COLO829 (cell line): ENCODE measurements around the gene TNFSF4.
"Not testable (repeated sequence)": the region's sequence is repeated elsewhere in the genome, so short reads cannot be mapped to it uniquely, and the experiment has no call there.

Experiments used
- DNase-seq: peaks from one replicate; pipeline ENCODE4 v3.0.0; 2012; ENCODE audit warnings: low spot score

TNFSF4 gene, protein sequence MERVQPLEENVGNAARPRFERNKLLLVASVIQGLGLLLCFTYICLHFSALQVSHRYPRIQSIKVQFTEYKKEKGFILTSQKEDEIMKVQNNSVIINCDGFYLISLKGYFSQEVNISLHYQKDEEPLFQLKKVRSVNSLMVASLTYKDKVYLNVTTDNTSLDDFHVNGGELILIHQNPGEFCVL

DNA sequence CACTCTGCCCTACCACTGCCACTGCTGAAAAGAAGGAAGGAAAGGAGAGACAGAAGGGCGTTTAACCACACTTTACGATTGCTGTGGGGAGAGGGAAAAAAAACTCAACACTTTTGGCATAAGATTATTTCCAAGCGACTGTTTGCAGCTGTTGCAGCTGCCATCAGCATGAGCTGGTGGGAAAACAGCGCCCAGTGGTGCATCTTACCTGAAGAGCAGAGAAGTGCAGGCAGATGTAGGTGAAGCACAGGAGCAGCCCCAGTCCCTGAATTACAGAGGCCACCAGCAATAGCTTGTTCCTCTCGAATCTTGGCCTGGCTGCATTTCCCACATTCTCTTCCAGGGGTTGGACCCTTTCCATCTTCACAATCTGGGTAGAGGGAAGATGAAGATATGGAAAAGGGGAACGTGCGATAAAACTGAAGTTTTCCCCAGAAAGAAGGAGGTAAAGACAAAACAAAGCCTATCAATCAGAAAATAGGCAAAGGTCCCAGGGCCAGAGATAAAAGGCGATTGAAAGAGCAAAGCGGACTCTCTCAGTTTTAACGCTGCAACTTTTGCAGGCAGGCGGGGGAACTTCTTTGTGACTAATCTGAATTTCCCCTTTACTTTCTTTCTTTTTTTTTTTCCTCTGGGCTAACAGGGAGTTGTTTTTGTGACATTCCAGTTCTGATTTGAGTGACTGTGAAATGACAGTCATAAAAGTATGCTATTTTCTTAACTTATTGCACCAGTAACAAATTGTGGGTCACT, at the start of gene TNFSF4:
TNFSF4 (minus strand) TSS at position 516 of the 753 bp plus-strand sequence; CDS start at position 361, 155 bp downstream.
- no peak for DNase-seq

DNA sequence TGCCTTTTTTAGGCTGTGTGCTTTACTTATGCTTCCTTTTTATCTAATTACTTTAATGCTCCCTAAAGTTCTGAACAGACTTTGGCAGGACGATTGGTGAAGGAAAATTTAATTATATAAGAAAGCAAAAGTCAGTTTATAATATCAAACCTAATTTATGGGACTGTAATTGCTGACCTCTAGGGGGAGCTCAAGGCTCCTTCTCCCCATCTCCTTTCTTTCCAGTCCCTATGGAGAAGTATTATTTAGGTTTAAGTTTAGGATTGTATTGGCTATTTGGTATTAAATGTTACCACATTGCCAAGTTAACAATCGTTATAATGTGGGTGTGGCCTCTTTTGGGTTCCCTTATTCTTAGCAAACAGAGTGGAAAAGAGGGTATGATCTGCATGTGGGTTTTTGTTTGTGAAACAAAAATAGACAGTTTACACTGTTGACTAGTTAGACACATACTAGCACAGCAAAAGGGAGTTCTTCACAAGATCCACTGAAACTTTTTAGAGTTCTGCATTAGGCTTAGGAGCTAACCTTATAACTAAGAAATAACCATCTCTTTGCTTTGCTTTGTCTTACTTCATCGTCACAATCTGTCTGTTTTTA, 48.2 kb upstream of the TNFSF4 start:
- peak; percentile 59 for DNase-seq

DNA sequence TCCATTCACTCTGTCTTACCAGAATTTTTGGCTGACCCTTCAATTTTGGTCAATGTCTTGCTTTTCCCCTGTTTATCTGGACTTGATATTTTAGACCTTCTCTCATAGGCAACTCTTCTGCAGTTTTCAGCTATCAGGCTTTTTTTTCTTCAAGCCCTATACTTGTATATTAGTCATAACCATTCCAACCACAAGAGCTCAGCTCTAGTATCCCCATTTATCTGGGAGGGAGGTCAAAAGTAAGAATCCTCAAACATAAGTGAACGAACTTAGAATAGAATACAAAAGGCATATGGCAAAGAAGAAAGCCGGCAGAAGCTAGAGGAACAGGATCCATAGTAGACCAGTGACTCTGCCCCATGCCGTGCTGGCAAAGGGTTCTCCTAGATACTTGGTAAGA, 45.9 kb upstream of the TNFSF4 start:
- DNase-seq, result no peak

DNA sequence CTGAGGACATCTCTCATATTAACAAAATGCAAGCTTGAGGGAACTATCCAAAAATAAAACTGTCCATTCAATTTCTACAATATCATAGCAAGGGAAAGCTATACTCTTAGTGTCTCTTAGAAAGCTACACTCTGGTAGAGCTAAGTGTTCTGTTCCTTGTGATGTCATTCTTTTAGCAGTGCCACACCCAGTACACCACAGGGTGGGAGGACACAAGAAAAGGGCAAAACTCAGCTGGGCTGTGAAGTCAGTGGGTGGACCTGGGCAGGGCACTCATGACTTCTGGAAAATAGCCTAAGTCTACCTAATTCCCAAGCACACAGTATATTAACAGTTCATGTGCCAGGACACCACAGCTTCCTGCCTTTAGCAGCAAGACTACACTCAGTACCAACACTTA, 42.2 kb upstream of the TNFSF4 start:
- no peak for DNase-seq

DNA sequence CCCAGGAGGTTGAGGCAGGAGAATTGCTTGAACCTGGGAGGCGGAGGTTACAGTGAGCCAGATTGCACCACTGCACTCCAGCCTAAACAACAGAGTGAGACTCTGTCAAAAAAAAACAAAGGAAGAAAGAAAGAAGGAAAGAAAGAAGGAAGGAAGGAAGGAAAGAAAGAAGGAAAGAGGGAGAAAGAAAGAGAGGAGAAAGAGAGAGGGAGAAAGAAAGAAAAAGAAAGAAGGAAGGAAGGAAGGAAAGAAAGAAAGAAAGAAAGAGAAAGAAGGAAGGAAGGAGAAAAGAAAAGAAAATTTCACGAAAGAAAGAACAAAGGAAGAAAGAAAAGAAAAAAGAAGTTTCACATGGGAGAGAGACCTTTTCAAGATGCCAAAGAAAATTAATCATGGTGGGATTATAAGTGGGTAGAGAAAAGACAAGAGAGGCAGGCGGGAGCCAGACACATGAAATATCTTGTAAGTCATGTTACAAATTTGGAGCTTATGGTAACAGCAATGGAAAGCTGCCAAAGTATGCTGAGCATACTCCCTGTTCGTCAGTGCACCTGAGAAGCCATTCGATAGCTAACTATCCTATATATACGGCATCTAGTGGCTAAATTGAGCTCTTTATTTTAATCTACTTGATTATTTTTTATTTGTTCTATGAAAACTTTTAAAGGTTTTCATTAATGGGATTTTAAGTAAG, 41.3 kb upstream of the TNFSF4 start:
- DNase-seq, result no peak

DNA sequence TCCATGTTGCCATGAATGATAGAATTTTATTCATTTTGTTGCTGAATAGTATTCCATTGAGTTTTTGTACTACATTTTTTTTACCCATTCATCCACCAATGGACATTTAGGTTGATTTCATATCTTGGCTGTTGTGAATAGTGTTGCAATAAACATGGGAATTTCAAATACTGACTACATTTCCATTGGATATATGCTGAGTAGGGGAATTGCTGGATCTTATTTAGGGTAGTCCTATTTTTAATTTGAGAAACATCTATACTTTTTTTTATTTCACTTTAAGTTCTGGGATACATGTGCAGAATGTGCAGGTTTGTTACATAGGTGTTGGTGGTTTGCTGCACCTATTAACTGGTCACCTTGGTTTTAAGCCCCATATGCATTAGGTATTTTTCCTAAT, 38.8 kb upstream of the TNFSF4 start:
- no peak for DNase-seq

DNA sequence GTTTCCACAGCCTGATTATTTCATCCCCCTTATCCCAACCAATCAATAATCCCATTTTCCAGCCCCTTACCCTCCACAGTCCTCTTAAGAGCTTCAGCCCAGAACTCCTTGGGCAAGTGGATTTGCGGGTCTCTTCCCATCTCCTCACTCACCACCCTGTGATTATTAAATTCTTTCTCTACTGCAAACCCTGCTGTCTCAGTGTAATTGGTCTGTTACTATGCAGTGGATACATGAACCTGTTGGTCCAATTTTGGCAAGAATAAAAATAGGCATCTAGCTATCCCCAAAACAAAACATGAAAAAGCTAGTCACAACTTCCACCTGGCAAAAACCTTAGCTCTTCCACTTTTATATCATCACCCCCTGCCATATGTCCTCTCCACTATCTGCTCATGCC, 36.2 kb upstream of the TNFSF4 start:
- no peak for DNase-seq

DNA sequence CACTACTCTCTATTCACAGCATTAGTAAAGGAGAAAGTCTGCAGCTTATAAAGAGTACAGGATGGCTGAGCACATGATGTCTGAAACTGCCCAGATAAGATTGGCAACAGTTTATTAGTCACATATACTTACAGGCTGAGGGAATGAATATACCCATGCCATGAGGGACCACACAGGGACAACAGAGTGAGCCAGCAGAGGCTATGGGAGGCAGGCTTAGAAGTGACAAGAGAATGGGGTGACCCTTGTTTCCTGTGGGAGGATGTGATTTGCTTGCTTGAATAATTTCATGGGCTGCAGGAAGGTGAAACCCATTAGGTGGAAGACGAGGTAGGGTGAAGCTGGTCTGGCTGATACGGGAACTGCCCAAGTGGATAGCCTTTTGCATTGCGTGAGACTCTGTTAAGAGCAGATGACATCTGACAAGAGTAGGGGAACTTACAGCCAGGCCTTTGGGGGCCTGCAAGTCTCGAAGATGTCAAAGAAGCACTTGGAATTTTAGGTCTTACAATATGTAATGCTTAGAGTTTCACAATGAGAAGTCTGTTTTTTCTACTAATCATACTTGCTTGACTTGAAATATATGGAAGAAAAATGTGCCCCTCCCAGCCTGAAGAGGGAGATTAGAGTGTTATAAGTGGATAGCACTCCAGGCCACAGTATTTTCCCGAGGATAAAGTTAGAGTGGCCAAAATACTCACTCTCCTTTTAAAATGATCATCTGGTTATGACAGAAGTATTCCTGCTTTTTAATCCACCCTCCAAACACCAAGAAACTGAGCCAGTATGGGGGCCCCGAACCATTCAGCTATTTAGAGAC, 34.6 kb upstream of the TNFSF4 start:
- no peak for DNase-seq

DNA sequence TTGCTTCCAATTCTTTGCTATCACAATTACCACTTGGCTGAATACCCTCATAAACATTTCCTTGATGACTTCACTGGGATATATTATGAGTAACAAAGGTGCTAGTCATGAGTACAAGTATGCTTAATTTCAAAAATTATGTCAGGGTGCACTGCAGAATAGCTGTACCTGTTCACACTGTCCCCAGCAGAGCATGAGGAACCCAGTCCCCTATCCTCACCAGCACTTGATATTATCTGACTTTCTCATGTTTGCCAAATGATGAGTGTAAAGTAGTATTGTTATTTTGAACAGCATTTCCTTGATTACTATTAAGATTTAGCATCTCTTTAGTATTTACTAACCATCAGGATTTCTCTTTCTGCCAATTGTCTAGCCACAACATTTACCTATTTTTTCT, 33.5 kb upstream of the TNFSF4 start:
- DNase-seq, result no peak

DNA sequence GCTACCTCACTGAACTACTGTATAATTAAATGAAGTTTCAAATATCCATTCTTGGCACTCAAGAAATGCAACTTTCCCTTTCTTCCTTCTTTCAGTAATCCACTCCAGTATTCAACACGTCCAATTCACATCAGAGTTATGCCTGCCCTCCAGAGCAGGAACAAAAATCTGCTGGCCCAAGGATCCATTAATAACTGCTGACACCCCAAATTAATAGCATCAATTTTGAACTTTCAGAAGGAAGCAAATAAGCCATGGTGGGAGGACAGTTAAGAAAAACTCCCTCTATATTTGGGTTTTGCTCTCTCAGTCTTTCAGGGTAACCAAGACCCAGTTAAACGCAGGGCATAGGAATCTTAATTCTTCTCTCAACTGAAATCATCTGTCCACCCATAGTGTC, 31.9 kb upstream of the TNFSF4 start:
- DNase-seq, result no peak

DNA sequence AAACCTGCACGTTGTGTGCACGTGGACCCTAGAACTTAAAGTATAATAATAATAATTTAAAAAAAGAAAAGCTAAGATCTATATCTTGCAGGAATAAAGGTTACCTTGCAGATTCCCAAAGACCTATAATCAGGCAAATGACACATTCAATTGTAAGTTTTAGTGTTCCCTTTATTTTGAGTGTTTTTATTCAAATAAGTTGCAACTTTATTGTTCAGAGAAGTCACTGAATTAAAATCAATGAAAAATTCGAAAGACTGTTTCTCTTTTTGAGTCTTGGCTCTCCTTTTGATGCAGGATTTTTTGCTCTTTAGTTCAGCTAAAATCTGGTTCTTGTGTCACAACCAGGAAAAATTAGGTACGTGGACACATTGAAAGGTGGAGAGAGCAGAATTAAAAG, 27.8 kb upstream of the TNFSF4 start:
- DNase-seq, result no peak

DNA sequence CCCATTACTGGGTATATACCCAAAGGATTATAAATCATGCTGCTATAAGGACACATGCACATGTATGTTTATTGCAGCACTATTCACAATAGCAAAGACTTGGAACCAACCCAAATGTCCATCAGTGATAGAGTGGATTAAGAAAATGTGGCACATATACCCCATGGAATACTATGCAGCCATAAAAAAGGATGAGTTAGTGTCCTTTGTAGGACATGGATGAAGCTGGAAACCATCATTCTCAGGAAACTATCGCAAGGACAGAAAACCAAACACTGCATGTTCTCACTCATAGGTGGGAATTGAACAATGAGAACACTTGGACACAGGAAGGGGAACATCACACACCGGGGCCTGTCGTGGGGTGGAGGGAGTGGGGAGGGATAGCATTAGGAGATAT, 27.3 kb upstream of the TNFSF4 start:
- not testable (repeated sequence) for DNase-seq

DNA sequence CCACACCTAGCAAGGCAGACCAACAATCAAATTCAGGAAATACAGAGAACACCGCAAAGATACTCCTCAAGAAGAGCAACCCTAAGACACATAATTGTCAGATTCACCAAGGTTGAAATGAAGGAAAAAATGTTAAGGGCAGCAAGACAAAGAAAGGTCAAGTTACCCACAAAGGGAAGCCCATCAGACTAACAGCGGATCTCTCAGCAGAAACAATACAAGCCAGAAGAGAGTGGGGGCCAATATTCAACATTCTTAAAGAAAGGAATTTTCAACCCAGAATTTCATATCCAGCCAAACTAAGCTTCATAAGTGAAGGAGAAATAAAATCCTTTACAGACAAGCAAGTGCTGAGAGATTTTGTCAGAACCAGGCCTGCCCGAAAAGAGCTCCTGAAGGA, 21.9 kb upstream of the TNFSF4 start:
- not testable (repeated sequence) for DNase-seq

DNA sequence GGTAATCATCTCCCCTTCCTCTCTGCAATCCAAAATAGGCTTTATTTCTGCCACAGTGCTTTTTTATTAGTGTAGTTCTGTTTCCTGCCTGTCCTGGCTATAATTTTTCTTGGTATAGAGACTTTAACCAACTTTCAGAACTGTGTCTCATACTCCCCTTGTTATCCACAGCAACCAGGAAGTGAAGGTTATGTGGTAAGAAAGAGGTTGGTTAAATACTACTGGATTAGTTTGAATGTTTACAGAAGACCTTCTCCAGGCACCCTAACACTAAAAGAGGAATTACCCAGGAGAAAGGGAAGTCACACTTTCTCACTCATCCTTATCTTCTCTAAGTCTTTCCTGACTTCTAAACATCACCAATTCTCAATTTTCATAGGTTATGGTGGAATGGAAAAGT, 17.8 kb upstream of the TNFSF4 start:
- no peak for DNase-seq

DNA sequence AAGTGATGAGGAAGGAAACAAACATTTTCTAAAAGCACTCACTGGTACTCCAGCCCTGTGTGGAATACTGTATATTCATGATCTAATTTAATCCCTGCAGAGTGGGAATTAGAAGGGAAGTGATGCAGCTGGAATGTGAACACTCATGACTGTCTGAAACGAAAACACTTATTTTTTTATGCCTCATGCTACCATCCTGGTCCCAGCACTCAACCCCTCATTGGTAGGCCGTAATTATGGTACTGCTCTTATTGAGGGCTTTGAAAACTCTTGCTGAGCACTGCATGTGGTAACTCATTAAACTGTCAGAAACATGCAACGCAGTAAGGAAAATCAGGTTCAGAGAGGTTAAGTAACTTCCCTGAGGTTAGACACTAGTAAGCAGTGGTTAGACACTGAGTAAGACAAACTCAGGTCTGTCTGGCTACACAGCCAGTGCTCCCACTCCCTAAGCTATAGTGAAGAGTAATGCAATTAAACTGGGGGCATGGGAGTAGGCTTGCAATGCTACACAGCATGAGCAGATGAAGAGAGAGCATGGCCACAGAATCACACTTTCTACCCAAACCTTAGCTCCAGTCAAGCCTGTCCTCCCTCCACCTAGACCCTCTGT, 17.3 kb upstream of the TNFSF4 start:
- DNase-seq, result no peak

DNA sequence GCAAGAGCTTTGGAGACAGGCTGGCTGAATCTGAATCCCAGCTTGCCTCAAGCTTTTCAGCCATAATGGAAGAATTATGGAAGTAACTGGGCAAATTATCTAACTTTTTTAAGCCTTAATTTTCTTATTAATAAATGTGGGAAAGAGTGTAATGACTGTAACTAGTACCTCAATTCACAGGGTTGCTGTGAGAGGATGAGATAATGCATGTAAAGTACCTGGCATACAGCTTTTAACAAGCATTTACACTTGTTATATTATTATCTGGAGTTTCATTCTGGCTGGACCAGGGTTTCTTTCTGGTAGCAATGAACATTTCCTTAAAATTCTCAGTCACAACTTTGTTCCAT, 15.9 kb upstream of the TNFSF4 start:
- DNase-seq, result no peak

DNA sequence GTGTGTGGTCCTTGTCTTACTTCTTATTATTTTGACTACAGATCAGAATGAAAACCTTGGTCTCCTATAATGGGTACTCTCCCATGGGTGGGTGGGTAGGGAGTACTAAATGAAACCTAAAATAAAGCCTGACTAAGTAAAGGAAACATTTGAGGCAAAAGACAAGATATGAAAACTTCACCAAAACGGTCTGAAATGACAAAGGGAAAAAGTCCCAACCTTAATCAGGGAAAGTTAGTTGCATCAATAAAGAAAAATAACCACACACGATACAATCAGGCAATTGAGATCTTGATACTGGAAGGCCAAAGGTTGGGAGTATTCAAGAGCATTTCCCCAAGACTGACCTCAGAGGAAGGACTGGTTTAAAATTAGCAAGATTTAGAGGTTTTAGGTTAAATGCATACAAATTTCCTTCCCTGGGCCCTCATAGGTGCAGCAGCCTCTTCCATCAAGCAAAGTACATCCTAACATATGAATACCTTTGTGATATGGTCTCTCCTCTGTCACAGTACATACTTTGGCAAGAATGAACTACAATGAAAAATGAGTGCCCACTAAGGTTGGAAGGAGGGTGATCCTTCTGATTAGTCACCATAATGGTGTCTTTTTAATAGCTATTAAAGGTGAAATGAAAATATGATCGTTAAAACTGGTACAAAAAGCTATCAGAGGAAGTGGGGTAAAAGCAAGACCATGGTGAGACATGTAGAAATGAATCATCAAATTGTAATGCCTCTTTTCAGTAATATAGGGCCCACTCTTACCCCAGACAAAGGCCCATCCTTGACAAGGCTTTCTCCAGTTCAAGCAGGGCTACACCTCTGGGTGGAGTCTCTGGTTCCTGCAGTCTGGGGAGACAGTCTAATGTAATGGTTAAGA, 15.3 kb upstream of the TNFSF4 start:
- no peak for DNase-seq

DNA sequence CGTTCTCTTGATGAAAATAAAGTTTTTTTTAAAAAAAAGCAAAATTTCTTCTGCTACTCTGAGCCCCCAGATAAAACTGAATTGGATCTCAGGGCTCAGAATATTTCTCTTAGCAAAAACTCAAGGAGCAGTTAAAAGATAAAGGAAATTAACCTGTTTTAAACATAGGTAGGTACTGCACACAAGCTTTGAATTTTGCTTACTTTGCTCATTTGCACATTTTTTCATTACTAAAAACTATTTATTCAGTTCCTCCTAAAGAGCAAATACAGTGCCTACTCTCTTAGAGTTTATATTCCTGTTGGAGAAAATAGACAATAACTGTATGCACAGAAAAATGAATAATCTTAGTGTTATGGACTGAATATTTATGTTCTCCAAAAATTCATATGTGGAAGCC, 13.0 kb upstream of the TNFSF4 start:
- no peak for DNase-seq

DNA sequence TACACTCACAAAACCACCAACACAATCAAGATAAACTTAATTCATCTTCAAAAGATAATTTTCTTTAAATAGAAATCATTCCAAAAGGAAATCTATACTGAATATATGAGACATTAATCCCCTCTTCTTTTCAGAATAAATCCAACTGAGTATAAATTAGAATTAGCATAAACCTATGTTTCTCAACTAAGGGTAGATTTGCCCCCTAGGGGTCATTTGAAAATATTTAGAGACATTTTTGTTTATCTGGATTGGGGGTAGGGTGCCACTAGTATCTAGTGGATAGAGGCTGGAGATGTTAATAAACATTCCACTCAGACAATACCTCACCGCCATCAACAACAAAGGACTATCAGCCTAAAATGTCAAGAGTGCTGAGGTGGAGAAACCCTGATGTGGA, 6.5 kb upstream of the TNFSF4 start:
- no peak for DNase-seq

DNA sequence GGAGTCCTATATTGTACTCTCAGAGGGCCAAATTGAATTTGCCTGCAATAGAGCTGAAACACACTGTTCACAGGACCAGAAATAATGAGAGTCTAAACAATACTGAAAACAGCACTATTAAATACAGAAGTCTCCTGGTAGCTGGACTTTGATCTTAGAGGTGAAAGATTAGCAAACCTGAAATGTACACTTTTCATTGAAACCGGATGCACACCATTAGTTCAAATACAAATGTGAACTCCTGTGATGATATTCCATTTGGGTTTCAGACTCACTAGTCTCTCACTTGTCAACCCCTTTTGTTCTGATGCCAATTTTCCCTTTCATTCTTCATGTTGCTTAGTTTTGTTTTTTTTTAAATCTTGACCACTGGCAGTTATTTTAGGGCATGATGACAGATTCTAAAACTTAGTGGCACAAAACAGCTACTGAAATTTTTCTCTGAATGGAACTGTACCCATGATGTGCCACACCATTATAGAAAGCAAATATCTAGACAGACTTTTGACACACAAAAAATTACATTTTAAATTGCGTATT, 5.9 kb upstream of the TNFSF4 start:
- no peak for DNase-seq
